Fibroblast of villous mesenchyme (primary cell): Measurements from ENCODE around the gene OR4K17. TPM values are rescaled to one million over a fixed set of nuclear protein-coding genes. Genes with fewer than 3 reads are reported as not detected.
"Not testable (repeated sequence)": the region's sequence is repeated elsewhere in the genome, so short reads cannot be mapped to it uniquely, and the experiment has no call there.

Experiments
- DNase-seq: peaks from one replicate; pipeline ENCODE4 v3.0.0-alpha.2; 2010; ENCODE audit warnings: low read depth
- H3K4me3 ChIP-seq: 2 replicates; pipeline ENCODE4 v1.5.1; 2011; ENCODE audit warnings: low read depth, mild to moderate bottlenecking, low read length
- CTCF ChIP-seq: IDR thresholded peaks from 2 replicates; pipeline ENCODE4 v1.5.1; 2012; ENCODE audit warnings: low read depth, mild to moderate bottlenecking, low read length; ENCODE audit not compliant: insufficient read depth
- small RNA-seq: library from RNA; depleted of rRNA; stranded (forward); fragments of <200 nt; gene quantifications from one replicate; pipeline ENCODE3, GENCODE V24; 2012
- total RNA-seq: library from RNA; depleted of rRNA; stranded (reverse); fragments of >200 nt; gene quantifications from 2 replicates; pipeline ENCODE4 v1.2.3, GENCODE V29; 2012

OR4K17 gene
- total RNA-seq, 1 donor = not detected

DNA sequence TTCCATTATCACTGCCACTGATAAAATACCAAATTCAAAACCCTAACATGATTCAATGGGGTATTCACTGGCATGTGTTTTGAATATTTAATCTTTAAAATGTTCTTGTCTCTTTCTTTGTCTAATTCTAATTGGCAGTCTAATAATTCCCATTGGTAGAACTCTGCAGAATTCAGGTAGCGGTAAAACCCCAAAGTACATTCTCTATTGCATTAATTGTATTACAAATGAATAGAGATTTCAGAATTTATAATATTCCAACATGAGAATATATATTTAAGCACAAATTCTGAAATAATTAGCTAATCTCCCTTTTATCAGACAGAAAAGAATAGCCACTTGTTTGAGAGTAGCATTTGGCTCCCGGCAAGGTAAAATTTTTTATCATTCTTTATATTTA, 28.0 kb downstream of the OR4K17 start, which contains the start of gene OR4N5:
TSS of gene OR4N5 (plus strand) at position 301 of the 400 bp plus-strand sequence. CDS start 4,916 bp downstream, outside the sequence.
- no peak within 1 kb of the TSS for H3K4me3 ChIP-seq
- DNase-seq = no peak
- TF ChIP-seq CTCF = no peak

GRCh38 chr14:20143911-20144310, 33.4 kb downstream of the OR4K17 start:
- DNase-seq = no peak
- no peak for TF ChIP-seq CTCF
- no peak overlapping the region for H3K4me3 ChIP-seq

DNA sequence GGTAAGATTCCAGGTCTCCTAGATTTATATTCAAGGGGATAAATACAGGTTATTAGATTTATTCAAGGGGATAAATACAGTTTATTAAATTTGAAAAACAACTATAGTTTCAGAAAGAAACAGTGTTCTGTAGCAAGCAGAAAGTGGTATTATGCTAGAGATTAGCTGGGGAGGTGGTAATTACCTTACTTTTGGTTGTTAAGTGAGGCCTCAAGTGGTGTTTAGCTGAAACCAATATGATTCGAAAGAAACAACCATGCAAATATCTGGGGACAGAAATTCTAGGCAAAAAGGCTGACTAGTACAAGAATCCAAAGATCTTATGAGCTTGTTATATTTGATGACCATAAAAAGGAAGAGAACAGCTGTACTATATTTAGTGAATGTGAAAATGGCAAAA, 34.3 kb downstream of the OR4K17 start:
- no peak for TF ChIP-seq CTCF
- H3K4me3 ChIP-seq = no peak overlapping the region
- DNase-seq = no peak

GRCh38 chr14:20164462-20164861, 53.9 kb downstream of the OR4K17 start:
- H3K4me3 ChIP-seq = no peak overlapping the region
- DNase-seq = no peak
- no peak for TF ChIP-seq CTCF

GRCh38 chr14:20167091-20167490, 56.6 kb downstream of the OR4K17 start:
- DNase-seq = no peak
- TF ChIP-seq CTCF = no peak
- H3K4me3 ChIP-seq = no peak overlapping the region

GRCh38 chr14:20169852-20170251, 59.3 kb downstream of the OR4K17 start:
- not testable (repeated sequence) for H3K4me3 ChIP-seq, DNase-seq

Small RNAs within 50 kb of the gene (small RNA-seq; reads per million reads assigned to genes)
- gene RNA5SP380 = not detected

Other genes with a start within 250 kb of the OR4K17 start
- not detected in 2 replicates for gene OR4K2, start 235.6 kb upstream of the OR4K17 start, total RNA-seq
- gene OR4K5, start 190.1 kb upstream of the OR4K17 start, total RNA-seq = not detected in 2 replicates
- not detected in 2 replicates for gene OR4K1, start 179.8 kb upstream of the OR4K17 start, total RNA-seq
- gene OR4K15, start 135.1 kb upstream of the OR4K17 start, total RNA-seq = not detected in 2 replicates
- not detected in 2 replicates for gene OR4Q2, start 108.6 kb upstream of the OR4K17 start, total RNA-seq
- gene OR4K14, start 91.4 kb upstream of the OR4K17 start, total RNA-seq = not detected in 2 replicates
- gene OR4K13, start 74.7 kb upstream of the OR4K17 start, total RNA-seq = not detected in 2 replicates
- gene OR4L1, start 50.7 kb upstream of the OR4K17 start, total RNA-seq = not detected in 2 replicates
- gene OR4N5, start 28.1 kb downstream of the OR4K17 start, total RNA-seq = not detected in 2 replicates
- not detected in 2 replicates for gene OR11G2, start 80.2 kb downstream of the OR4K17 start, total RNA-seq
- not detected in 2 replicates for gene OR11H6, start 113.0 kb downstream of the OR4K17 start, total RNA-seq
- not detected in 2 replicates for gene OR11H7, start 118.2 kb downstream of the OR4K17 start, total RNA-seq
- gene OR11H4, start 128.5 kb downstream of the OR4K17 start, total RNA-seq = not detected in 2 replicates
- gene TTC5, start 195.2 kb downstream of the OR4K17 start, total RNA-seq = 14.8 and 16.8 TPM in 2 replicates
- 40.9 and 49.7 TPM in 2 replicates for gene CCNB1IP1, start 222.5 kb downstream of the OR4K17 start, total RNA-seq
- 11.9 and 12.5 TPM in 2 replicates for gene PARP2, start 232.9 kb downstream of the OR4K17 start, total RNA-seq